ENCODE data around the gene ZNF678. TPM values are rescaled to one million over a fixed set of nuclear protein-coding genes. Genes with fewer than 3 reads are reported as not detected.

ZNF678 gene
- total RNA-seq, 4 donors from 2014 or later = 4.0 to 9.1 (median 5.6) TPM

DNA sequence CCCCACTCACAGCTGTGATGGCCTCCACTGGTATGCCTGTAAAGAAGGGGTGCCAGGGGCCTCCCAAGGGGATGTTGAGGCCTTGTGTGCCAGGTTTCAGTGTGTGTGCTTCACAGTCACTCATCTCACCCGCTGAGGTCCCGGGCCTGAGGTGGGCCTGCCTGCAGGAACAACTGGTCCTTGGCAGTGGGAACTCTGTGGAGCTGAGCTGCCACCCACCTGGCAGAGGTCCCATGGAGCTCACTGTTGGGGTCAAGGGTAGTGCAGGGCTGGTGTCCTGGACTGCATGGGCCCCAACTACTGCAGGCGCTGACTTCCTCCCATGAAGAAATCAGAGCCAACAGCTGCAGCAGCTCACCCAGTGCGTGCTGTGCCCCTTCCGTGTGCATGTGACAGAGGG is 17.3 kb upstream of the ZNF678 start:
- Histone ChIP-seq H3K9me3 (no peaks in the 10 kb centered on the region), H3K36me3 (no peaks in the 10 kb centered on the region), H3K27ac (replicated peaks in 1 of 4) (no peak overlapping the region), H3K4me3 (no peak overlapping the region), H3K4me1 (peaks cover 5 to 23% (median 20%) of the 10 kb centered on the region in 4 donors), H3K27me3 (no peaks in the 10 kb centered on the region)
- TF ChIP-seq EP300 (IDR thresholded peaks at IDR 0.05) (no peak), POLR2AphosphoS5 (IDR thresholded peaks at IDR 0.05) (no peak), CTCF (IDR thresholded peaks at IDR 0.05) (no peak), POLR2A (IDR thresholded peaks at IDR 0.05; ENCODE audit: low read depth) (no peak)
- 100% methylated on average over 1 of the region's 5 CpGs for WGBS
- intact Hi-C loops (cut with DNase I) = no loop called here
- DNase-seq (ENCODE audit: extremely low spot score) = no peak

DNA sequence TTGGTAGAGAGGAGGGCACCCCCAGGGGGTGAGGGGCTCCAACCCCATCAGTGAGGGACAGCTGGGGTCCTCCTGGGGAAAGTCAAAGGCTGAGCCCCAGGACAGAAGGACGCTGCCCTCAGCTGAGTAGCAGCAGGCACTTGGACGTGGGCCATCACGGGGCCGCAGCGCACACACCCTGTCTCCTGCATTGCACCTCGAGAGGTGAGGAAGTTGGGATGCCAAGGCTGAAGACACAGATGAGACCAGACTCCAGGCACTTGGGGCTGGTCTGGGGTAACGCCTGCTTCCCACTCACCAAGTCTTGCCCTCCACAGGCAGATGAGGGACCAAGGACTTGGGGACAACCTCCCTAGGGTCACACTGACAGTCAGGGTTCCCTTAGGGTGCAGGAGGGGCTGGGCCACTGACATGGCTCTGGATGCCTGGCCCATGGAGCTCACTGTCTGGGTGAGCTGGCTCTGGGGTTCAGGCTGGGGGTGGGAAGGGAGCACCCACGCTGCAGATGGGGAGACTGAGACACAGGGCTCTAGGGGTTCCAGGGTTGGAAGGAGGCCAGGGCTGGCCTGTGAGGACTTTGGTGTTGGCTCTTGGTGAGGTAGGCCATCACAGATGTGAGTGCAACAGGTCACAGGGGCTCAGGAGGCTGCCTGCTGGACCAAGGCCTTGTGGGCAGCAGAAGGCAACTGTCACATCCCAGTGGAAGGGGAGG is 16.6 kb upstream of the ZNF678 start:
- WGBS = 100% methylated on average over 2 of the region's 8 CpGs

DNA sequence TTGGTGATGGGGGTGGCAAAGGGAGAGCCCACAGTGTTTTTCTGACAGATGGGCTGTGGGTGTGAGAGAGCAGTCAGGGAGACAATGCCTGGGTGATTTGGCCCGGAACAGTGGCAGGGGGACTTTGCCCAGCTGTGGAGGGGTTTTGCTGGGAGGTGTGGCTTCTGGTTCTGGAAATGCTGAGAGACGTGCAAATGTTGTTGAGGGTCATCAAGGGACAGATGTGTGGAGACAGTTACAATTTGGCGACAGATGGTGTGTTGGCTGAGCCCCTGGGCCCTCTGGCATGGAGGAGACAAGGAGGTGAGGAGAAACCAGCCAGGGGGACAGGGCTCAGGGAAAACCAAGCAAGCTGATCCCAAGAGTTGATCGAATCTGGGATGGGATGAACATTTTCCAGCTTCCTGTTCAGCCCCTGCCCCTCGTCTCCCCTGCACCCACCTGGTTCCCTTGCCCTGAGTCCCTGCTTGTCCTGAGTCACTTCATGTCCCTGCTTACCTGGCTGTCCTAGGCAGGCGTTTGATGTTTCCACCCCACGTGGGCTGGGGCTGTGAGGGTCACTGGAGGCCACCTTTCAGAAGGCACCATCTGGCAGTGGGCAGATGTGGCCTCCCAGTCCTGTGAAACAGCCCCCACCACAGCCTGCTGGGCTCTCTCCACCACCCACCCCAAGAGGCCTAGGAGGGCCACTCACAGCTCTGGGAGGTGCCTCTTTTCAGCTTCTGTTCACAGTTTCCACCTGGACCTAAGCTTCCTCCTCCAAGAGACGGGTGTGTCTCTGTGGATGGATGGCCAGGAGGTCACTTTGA is 15.8 kb upstream of the ZNF678 start:
- intact Hi-C loops (cut with DNase I) = no loop called here
- 67% methylated on average over 7 of the region's 8 CpGs for WGBS
- no peaks in the 10 kb centered on the region for H3K36me3 ChIP-seq
- H3K9me3 ChIP-seq = peaks cover 0 to 7% (median 5%) of the 10 kb centered on the region in 4 donors
- no peak for TF ChIP-seq POLR2A (IDR thresholded peaks at IDR 0.05; ENCODE audit: low read depth)
- no peak for TF ChIP-seq POLR2AphosphoS5 (IDR thresholded peaks at IDR 0.05)
- no peak for TF ChIP-seq CTCF (IDR thresholded peaks at IDR 0.05)
- TF ChIP-seq EP300 (IDR thresholded peaks at IDR 0.05) = no peak
- H3K27ac ChIP-seq (replicated peaks in 1 of 4) = no peak overlapping the region
- no peak overlapping the region for H3K4me3 ChIP-seq
- H3K27me3 ChIP-seq = no peaks in the 10 kb centered on the region
- DNase-seq (ENCODE audit: extremely low spot score) = no peak
- peaks cover 5 to 15% (median 12%) of the 10 kb centered on the region in 4 donors for H3K4me1 ChIP-seq

More for the DNA sequence above, 16.6 kb upstream of the ZNF678 start:
- Histone ChIP-seq H3K4me3 (no peak overlapping the region), H3K27me3 (no peaks in the 10 kb centered on the region), H3K4me1 (peaks cover 5 to 18% (median 15%) of the 10 kb centered on the region in 4 donors), H3K36me3 (no peaks in the 10 kb centered on the region), H3K9me3 (peaks cover 0 to 2% (median under 1%) of the 10 kb centered on the region in 4 donors), H3K27ac (replicated peaks in 1 of 4) (no peak overlapping the region)
- DNase-seq (ENCODE audit: extremely low spot score) = no peak
- no peak for TF ChIP-seq POLR2AphosphoS5 (IDR thresholded peaks at IDR 0.05)
- TF ChIP-seq POLR2A (IDR thresholded peaks at IDR 0.05; ENCODE audit: low read depth) = no peak
- TF ChIP-seq CTCF (IDR thresholded peaks at IDR 0.05) = no peak
- no peak for TF ChIP-seq EP300 (IDR thresholded peaks at IDR 0.05)
- intact Hi-C loops (cut with DNase I) = no loop called here

DNA sequence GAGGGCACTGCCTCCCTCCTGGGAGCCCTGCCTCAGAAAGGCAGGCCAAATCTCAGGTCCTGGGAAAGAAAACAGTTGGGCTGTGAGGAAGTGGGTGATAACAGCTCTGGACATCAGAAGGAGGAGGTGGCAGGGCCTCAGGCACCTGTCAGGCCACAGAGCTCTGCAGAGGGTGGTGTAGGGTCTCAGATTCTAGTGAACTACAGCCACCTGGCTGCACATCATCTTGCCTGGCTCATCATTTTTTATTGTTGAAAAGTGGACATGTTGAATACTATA is 15.3 kb upstream of the ZNF678 start:
- H3K9me3 ChIP-seq = peaks cover 0 to 7% (median 5%) of the 10 kb centered on the region in 4 donors
- DNase-seq (ENCODE audit: extremely low spot score) = no peak
- no peak overlapping the region for H3K4me3 ChIP-seq
- peaks cover under 1 to 9% (median 6%) of the 10 kb centered on the region in 4 donors for H3K4me1 ChIP-seq
- intact Hi-C loops (cut with DNase I) = no loop called here
- TF ChIP-seq EP300 (IDR thresholded peaks at IDR 0.05) (no peak), POLR2AphosphoS5 (IDR thresholded peaks at IDR 0.05) (no peak), CTCF (IDR thresholded peaks at IDR 0.05) (no peak), POLR2A (IDR thresholded peaks at IDR 0.05; ENCODE audit: low read depth) (no peak)
- no peaks in the 10 kb centered on the region for H3K36me3 ChIP-seq
- H3K27ac ChIP-seq (replicated peaks in 1 of 4) = no peak overlapping the region
- no peaks in the 10 kb centered on the region for H3K27me3 ChIP-seq
